T-helper 1 cell treated with Interleukin-12 subunit alpha and Interleukin-12 subunit beta and Interleukin-4 antibody, amounts not matched to agents 30 ng/mL and 1 ng/mL, for 36 hours (primary cell): ENCODE data around the gene ALDH3A1. TPM values are rescaled to one million over a fixed set of nuclear protein-coding genes. Genes with fewer than 3 reads are reported as not detected.

Experiments used
- intact Hi-C: fragments of 100-400 bp; cut with micrococcal nuclease; formaldehyde crosslinking; loops from one replicate; pipeline ENCODE4 v1.15.1; 2024
- total RNA-seq: library from RNA; stranded (reverse); gene quantifications from 2 replicates; pipeline ENCODE4 v1.2.3, GENCODE V29; 2022

Gene ALDH3A1
- total RNA-seq, 1 donor from 2014 or later, result not detected

DNA sequence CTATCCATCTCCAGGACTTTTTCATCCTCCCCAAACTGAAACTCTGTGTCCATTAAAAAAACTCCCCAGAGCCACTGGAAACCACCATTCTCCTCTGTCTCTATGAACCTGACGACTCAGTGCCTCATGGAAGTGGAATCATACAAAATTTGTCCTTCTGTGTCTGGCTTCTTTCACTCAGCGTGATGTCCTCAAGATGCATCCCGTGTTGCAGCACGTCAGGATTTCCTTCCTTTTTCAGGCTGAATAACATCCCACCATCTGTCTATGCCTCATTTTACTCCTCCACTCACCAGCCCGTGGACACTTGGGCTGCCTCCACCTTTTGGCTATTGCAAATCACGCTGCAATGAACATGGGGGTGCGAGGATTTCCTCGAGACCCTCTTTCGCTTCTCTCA lies 12.6 kb upstream of the ALDH3A1 start:
- intact Hi-C loops, result no loop called here

DNA sequence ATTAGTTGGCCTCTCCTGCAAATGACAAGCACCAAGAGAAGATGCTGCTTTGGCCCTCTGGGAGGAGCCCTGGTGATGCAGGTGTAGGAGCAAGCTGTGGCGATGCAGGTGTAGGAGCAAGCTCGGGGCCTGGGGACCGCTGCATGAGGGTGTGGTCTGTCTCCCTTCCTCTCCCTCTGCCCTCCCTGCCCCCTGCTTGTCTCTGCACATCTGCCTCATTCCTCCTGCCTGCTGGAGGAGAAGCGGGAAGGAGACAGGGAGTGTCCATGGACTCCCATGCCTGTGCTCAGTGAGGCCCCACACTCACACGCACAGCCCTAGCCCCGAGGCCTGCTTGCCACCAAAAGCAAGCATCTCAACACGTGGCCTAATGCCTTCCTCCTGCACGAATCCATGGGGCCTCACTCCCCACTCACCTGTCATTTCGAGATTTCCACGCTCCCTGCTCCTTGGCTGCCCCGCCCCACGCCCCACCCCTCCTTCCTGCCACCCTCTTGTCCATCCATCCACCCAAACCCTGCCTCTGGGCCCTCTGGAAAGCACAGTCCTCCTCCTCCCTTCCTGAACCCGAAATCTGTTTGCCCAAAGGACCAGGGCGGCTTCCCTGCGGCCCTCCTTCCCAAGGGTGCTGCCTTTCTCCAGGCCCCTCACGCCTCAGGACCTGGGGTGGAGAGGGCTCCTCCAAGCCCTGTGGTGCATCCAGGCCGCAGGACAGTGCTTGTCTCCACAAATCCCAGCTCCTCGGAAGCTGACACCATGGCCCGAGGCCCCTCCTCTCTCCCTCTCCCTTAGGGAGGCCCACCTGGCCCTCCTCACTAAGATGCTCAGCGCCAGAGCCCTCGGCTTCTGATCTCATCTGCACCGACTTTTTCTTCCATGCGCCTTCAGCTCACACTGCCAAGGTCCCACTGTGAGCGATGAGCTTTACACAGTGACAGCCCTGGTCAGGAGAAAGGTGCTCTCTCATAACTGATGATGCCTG lies 11.8 kb upstream of the ALDH3A1 start:
- intact Hi-C loops, result no loop called here

DNA sequence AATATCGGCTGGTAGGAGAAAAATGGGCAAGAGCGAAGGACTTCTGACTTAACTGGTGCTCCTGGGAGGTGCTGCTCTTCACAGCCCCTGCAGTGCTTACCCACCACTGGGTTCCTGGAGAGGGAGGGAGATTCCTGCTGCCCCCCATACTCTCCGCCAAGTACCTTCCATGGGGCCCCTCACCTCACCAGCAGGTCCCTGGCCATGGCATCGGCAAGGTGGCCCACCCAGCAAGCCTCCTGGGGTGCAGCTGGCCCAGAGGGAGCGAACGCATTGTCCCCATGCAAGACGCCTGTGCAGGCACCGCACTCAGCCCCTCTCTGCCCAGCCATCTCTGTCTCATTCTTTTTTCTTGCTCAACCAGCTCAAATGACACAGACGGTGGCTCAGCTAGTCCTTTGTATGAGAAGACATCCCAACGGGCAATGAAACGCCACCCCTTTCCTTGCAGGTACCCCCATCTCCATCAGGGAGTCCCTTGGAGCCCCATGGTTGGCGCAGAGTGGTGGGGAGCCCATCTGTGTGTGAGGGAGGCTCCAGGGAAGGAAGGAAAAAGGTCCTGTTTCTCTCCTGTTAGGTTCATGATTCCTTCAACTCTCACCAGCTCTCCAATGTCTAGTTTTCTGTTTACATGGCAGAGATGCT lies 9.6 kb upstream of the ALDH3A1 start:
- intact Hi-C loops, result no loop called here

DNA sequence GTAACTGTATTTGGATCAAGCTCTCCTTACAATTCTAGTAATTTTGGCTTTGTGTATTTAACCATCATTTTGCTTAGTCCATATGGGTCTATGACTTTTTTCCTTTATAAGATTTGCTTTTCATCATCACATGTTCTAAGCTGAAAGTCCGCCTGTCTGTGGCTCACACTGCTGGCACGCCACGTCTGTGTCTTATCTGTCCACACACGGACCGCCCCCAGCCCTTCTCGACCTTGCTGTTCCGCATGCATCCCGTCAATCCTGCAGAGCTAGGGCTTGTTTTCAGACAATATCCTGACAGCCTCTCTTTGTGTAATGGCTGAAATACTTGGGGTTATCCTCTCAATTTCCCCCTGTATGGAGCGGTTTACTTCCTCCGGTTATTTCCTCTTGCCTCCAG lies 8.4 kb upstream of the ALDH3A1 start:
- intact Hi-C loops, result no loop called here

DNA sequence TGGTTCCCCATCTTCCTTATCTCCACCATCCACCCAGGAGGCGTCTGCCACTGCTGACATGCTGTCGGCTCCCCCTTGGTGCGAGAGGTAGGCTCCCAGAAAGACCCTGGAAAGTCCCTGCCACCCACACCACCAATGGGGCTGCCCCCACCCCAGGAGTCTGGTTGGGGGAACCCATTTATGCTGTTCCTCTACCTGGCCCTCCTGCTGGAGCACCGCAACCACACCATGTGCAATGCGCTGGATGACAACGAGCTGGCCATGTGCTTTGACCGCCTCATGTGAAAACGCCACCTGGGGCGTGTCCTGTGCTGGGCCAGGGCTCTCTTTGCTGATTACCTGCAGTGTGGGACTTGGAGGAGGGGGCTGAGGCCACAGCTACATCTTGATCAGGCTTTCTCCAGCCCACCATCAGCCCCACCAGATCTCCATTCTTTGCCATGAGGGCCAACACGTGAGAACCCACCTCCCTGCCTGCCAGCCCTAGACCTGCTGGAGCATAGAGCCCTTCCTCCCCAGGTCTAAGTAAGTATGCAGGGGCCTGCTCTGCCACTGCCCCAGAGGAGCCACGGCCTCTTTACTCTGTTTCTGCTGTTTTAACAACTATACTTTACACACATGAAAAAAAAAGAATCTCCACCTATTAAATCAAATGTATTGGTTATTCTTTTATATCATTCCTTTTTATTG lies 7.9 kb upstream of the ALDH3A1 start:
- intact Hi-C loops, result no loop called here

DNA sequence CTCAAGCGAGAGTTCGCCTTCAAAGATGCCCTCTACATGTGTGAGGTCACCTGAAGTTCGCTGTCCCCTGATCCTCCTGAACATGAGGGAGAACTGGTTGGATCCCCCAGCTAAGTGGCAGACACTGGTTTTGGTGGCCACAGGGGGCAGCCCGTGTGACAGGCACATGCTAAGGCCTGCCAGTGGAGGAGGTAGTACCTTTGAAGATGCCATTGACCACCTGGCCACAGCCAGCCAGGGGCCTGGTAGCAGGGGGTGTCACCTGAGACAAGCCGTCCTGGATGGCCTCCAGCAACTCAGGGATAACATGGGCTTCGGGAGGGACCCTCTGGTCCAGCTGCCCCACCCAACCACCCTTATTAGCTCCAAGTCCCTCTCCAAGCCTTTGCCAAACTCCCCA lies 7.3 kb upstream of the ALDH3A1 start:
- intact Hi-C loops, result no loop called here

DNA sequence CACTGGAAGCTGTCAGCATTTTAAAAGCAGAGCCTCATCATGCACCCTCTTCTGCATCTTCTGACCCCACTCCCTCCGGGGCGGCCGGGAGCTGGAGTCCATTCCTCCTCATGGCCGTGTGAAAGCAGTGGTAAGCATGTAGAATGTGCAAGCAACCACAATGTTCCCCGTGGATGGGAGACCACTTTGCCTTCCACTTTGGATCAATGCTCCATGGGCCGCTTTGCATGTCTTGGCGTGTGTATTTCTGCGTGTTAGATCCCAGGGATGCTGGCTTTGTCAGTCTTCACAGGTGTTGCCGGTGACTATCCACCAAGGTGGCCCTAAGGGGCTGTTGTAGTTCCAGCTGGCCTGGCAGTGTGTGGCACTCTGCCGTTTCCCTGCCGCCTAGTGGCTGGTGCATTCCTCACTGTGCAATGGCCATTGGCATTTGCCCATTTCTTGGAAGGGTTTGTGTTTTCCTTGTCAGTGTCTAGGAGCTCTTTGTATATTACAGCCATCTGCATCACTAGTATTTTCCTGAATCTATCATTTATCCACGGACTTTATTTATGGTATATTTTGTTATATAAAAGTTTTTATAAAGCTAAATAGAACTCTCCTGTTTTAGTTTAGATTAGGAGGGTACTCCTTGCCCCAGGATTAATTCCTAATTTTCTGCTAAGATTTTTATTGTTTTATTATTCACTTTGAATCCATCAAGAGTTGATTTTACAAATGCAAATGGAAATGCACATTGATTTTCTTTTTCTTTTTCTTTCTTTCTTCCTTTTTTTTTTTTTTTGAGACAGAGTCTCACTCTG lies 5.8 kb upstream of the ALDH3A1 start:
- intact Hi-C loops, result no loop called here

DNA sequence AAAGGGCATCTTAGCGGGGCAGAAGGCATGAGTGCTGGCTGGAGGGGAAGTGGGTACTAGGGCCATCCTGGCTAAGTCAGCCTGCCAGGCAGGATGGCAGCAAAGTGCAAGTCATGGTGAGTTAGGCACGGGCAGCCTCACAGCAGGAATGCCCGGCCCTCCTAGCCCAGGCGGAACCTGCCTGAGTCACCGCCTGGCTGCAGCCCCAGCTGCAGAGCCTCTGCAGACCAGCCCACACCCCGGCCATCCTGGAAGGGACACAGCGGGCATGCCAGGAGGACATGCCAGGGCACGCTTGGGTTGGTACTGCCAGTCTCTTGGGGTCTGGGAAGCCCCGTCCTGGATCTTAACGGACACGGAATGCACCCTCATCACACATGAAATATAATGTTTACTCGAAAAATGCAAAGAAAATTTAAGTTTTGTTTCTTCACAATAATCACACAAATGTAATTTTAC lies 5.0 kb upstream of the ALDH3A1 start:
- intact Hi-C loops, result no loop called here

DNA sequence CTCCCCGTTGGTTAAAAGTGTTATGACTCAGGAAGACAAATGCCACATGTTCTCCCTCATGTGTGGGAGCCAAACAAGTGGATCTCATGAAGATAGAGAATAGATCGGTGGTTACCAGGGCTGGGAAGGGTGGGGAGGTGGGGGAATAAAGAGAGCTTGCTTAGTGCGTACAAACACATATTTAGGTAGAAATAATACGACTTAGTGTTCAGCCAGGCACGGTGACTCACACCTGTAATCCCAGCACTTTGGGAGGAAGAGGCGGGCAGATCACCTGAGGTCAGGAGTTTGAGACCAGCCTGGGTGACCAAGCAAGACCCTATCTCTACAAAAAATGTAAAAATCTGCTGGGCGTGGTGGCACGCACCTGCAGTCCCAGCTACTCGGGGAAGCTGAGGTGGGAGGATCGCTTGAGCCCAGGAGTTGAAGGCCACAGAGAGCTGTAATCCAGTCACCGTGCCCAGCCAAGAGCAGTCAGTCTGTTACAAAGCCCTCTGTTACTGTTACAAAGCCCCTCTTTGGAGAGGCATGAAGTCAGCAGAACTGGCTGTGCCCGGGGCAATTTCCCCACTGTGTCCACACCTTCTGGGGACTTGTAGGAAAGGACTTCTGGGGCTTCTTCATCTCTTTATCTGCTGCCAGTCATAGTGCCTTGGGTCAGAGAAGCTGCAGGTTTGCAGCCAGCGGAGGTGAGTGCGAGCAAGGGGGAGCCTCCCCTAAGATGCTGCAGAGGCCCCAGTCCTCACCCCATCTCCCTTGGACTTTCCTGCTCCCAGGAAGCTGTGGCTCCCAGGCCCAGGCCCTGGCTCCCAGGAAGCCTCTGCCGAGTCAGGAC lies 4.3 kb upstream of the ALDH3A1 start:
- intact Hi-C loops, result no loop called here

DNA sequence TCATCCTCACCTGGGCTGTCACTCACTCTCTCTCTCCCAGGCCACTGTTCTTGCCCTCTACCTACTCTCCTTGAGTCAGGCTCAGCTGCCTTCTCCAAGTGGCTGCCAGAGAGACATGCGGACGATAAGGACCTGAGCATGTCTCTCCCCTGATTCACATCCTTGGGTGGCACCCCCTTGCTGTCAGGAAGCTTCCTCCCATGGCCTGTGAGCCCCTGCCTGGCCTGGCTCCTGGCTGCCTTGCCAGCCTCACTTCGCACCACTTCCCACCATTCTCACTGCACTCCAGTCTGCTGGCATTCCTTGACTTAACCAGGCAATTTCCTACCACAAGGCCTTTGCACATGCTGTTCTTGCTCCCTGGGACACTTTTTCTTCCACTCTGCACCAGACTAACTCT lies 2.7 kb upstream of the ALDH3A1 start:
- intact Hi-C loops, result no loop called here

DNA sequence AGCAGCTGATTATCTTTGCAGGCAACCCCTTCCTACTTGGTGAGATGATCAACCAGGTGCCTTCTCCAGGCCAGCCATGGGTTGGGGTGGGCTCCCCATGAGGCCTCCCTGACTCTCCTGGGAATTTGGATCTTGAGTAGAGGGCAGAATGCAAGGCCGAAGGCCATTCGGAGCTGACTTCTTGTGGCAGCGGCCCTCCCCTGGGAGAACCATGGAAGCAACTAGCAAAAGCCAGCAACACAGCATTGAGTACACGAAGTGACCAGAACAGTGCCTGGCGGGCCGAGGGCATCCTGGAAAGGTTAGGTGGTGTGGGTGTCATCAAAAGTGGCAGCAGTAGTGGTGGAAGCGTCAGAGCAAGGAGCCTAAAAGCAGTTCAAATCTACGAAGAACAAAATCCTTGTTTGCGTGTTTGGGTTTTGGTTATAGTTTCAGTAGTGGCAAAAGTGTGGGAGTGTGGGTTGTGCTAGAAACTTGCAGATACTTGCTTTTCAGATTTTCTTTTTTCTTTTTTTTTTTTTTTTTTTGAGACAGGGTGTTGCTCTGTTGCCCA lies 2.0 kb upstream of the ALDH3A1 start:
- intact Hi-C loops, result no loop called here

DNA sequence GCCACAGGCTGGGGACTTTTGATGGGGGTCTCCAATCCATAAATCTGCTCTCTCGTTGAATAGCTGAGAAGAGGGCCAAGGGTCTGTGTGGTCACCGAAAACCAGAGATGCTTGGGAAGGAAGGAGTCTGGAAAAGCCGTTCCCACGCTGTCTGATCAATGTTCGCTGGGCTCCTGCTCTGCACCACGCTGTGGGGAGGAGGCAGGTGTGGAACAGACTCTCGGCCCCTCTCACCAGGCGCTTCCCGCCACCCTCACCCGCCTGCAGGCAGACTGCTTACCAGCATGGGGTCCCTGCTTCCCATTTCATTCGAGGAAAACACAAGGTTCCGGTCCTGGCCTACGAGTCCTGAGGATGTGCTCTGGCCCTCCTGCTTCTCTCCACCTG lies 702 bp upstream of the ALDH3A1 start:
- intact Hi-C loops, result no loop called here

DNA sequence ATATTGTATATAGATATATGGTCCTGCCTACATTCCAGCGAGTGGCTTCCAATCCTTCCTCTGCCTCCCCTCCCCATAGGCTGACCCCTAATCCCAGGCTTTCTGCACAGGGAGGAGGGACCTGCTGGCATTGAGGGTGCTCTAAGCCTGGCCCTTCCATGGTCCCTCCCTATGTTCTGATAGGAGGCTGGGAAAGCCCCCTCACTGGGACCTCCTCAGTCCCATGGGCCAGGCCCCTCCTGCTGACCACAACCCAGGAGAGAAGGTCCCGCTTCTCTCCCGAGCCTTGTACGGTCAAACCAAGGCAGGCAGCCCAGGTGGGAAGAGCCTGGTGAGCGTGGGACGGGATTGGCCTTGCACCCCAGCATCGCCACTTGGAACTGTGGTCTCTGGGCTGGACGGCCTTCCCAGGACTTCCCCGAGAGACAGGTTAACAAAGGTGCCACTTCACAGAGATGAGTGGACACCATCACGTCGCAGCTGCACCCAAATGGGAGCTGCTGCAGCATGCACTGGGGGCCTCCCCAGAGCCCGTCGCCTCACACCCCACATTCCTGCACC lies 859 bp downstream of the ALDH3A1 start:
- intact Hi-C loops, result no loop called here

DNA sequence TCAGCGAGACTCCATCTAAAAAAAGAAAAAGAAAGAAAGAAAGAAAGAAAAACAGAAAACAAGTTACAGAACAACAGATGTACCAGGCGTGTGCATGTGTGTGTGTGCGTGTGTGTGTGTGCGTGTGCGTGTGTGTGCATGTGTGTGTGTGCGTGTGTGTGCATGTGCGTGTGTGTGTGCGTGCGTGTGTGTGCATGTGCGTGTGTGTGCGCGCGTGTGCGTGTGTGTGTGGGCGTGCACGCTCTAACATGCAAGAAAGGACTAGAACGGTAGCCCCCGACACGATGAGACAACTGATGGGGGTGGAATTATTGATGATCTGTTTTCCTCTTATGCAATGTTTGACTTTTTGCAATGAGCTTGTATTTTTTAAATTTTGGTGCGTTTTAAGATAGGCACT lies 1.6 kb downstream of the ALDH3A1 start:
- intact Hi-C loops, result no loop called here

DNA sequence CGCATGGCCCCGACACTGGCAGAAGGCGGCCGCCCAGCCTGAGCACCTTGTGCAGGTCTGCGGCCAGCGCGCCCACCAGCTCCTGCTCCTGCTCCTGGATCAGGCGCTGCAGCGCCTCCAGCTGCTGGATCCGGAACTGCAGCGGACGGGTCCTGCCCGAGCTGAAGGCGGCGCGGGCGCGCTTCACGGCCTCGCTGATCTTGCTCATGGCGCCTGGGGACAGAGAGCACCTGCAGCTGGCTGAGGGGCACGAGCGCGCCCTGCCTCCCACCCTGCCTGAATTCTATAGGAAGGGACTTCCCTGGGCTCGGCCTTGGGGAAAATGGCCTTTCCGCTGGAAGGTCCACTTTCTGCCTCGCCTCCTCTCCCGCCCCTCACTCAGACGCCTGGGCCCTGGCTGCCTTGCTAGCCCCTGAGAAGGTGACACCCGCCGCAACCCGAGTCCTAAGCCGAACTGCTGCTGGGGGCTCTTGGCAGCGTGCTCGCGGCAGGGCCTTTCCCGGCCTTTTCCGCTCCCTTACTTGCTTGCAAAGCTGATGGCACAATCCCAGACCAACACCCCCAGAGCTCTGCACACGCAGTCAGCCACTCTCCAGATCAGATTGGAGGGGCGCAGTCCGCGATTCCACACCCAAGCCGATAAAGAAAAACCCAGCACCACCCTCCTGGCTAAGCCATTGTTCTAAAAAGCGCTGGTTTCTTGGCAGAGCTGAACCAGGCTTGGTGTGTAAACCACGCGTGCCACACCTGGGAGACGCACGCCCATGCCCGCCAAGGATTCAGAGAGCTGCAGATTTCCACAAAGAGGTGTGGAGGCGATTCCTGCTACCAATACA lies 3.0 kb downstream of the ALDH3A1 start:
- intact Hi-C loops, result loop anchor here (1.0 kb wide), 1 partner anchor 231 kb away; no protein-coding TSS in a partner anchor

DNA sequence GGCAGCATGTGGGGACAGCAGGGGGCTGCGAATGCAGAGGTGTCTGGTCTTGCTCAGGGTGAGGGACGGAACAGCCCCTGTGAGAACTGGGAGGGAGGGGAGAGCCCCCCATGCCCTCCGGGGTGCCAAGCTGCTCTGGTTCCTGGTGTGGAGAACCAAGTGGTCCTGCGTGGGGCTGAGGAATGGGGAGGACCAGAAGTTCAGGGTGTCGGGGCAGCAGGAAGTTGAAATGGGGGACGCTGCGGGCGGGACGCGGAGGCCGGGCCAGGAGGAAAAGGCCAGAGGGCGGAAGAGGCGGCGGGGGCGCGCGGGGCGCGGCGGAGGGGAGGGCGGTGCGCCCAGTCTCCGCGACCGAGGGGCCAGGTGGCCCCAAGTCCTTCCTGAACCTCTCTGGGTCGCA lies 3.6 kb downstream of the ALDH3A1 start:
- intact Hi-C loops, result no loop called here

DNA sequence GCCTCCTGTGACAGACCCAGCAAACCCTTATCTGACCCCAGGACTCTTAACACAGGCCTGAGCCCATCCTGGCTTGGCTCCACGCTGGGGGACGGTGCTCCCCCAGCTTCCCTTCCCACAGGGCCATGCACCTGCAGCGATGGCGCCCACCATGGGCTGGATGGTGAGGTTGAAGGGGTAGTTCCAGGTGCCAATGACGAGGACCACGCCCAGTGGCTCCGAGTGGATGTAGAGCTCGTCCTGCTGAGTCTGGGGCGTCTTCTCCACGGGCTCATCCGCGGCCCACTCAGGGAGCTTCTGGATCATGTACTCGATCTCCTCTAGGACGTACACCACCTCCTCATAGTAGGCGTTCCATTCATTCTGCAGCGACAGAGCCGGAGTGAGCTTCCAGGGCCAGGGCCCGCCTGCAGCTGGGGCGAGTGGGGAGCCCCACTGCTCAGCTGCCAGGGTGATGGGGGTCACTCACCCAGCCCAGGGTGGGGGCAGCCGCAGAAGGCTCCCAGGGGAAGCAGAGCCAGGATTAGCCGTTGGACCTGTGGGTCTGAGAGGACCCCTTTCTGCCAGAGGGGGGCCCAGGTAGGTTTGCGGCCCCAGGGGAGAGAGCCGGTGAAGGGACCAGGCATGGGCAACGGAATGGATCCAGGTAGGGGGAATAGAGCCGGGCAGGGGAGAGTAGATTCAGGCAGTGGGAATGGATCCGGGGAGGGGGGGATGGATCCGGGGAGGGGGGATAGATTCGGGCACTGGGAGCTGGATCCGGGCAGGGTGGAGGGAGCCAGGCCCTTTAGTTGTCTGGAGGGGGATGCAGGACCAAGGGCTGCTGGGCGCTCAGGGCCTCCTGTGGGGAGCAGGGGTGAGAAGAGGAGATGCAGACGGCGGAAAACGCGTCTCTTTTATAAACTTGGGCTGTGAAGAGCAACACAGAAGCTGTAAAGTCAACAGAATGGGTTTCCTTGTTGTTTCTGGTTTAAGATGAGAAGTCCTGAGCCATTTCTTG lies 4.7 kb downstream of the ALDH3A1 start:
- intact Hi-C loops, result no loop called here
